GM19240 (cell line): ENCODE measurements around the gene SCP2D1.

Experiments used
- DNase-seq: peaks from one replicate; pipeline ENCODE4 v3.0.0; 2011; ENCODE audit warnings: low spot score; ENCODE audit not compliant: insufficient read length

Gene SCP2D1

GRCh38 chr20:18811904-18812303, 1.7 kb upstream of the SCP2D1 start:
- DNase-seq = no peak

- DNase-seq = no peak
These were observed 1.8 kb downstream of the SCP2D1 start for GRCh38 chr20:18815194-18815942.

- DNase-seq = no peak
These were observed 9.2 kb downstream of the SCP2D1 start for GRCh38 chr20:18822832-18823231.

- no peak for DNase-seq
These were observed 18.4 kb downstream of the SCP2D1 start for GRCh38 chr20:18831830-18832499.

DNA sequence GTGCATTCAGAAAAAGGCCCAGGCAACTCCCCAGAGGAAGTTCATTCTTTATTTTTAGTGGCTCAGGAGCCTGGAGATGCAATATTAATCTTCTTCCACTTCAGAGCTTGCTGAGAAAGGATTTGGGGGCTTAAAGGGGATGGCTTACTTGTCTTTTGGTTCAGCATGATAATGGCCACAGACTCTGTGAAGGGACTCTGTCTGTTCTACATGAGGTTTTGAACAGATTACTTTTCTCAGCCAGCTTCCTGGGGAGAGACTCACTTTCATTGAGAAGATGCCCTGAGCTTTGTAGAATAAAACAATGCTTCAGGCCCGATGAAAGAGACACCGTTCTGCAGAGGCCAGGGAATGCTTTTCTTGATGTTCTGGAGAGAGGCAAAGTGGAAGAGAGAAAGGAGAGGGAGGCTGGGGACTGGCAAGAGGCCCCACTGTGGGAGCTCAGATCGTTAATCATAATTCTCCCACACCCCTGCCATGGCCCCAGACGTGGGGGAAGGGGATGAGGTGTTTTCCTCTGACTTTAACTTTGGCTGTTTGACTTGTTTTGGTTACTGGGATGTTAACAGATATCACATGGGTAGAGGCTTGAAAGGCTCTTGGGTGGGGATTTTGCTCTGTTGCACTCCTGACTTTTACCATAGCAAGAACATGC, 19.1 kb downstream of the SCP2D1 start:
- DNase-seq = no peak

DNA sequence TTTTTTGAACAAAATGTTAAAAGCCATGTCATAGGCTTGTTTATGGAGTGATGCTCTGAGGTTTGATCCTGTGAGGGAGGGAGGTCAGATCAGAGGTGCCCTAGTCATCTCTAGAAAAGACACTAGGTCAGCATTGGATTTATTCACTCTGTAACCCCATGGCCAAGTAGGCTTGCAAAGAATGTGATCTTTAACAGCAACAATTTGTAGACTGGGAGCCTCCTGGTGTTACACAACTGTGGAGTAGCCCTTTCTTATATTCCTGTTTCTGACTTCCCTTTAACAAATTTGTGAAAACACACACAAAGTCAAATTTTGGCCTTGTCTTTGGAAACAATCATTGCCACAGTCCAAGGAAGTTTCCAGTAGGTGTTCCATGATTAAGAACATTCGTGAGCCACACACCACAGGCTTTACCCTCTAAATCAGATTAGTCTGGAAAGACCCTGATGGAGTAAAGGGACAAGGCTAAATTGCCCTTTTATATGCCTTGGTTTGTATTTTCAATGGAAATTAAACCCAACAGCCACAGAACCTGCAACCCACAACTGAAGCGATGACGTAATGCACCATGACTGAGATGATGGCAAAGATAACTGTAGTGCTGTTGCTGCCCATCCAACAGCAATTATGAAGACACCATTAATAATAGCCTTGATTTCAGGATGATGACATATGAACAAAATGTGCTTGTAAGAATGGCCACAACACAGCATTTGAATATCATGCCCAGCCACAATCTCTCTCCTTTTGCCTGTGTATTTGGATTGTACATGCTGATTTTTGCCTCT, 22.1 kb downstream of the SCP2D1 start:
- no peak for DNase-seq

GRCh38 chr20:18837718-18838117, 24.1 kb downstream of the SCP2D1 start:
- no peak for DNase-seq

- DNase-seq = no peak
These were observed 26.1 kb downstream of the SCP2D1 start for GRCh38 chr20:18839507-18840247.

- DNase-seq = no peak
These were observed 26.7 kb downstream of the SCP2D1 start for GRCh38 chr20:18840248-18840645.

GRCh38 chr20:18845017-18845416, 31.4 kb downstream of the SCP2D1 start:
- no peak for DNase-seq

GRCh38 chr20:18847226-18847755, 33.7 kb downstream of the SCP2D1 start:
- DNase-seq = no peak

DNA sequence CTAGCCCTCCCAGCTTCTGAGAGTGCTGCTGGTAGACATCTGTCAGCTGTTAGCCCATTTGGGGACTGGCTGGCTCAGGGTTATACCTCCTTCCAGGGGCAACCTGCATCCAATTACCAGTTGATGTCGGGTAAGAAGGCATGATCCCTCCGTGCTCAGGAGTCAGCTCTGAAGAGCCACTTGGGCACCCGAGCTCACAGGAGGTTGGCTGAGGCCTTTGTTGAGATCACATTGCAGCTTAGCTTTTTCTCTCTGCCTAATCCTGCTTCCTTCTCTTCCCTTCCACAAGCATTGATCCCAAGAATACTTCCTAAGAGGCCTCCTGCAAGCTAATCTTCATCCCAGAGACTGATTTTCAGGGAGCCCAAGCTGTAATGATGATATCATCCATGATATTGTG, 35.5 kb downstream of the SCP2D1 start:
- no peak for DNase-seq

DNA sequence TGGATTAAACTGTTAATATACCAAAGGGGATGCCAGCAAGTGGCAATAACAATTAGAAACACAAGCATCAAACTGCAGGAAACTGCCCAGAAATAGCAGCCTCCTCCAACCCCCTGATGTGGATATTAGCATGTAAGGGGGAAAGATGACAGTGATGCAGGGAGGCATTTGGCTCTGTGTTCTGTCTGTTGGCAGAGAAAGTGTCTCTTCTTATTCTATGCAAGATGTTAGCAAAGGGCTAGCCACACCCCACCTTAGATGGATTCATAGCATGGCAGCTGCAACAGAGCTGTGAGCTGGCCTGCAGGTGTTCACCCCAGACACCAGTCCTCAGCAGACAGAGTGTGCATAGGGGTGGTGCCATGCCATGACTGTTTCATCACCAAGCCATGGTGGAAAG, 38.0 kb downstream of the SCP2D1 start:
- DNase-seq = no peak

GRCh38 chr20:18852318-18852717, 38.7 kb downstream of the SCP2D1 start:
- DNase-seq = no peak

GRCh38 chr20:18853216-18853615, 39.6 kb downstream of the SCP2D1 start:
- DNase-seq = no peak

- no peak for DNase-seq
These were observed 40.5 kb downstream of the SCP2D1 start for GRCh38 chr20:18853946-18854646.

- DNase-seq = no peak
These were observed 42.3 kb downstream of the SCP2D1 start for GRCh38 chr20:18855882-18856281.

DNA sequence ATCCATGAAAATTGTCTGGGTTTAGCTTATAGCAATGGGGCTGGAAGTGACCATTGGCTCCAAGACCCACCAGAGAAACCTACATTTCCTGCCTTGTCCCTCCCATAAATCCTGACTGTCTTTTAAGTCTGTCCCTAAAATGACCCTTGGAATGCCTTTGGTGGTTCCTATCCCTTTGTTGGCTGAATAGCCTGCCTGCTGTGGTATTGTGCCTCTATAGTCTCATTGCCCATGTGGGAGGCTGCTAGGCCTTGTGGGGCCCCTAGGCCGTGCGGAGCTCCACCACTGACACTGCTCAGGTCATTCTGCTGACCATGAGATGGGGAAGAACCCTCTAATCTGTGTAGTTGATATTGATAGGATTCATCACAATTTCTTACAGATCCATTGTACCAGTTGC, 43.3 kb downstream of the SCP2D1 start:
- no peak for DNase-seq

DNA sequence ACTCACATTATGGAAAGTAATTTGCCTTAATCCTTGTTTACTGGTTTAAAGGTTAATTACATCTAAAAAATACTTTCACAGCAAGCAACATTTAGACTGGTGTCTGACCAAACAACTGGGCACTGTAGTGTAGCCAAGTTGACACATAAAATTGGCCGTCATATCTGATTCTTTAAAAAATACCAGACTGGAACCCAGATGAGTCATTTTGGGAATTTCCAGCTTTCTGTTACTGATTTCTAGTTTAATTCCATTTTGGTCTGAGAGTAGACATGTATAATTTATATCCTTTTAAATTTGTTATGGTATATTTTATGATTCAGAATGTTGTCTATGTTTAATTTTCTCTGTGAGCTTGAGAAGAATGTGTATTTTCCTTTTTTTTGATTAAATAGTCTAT, 44.1 kb downstream of the SCP2D1 start:
- DNase-seq = no peak

DNA sequence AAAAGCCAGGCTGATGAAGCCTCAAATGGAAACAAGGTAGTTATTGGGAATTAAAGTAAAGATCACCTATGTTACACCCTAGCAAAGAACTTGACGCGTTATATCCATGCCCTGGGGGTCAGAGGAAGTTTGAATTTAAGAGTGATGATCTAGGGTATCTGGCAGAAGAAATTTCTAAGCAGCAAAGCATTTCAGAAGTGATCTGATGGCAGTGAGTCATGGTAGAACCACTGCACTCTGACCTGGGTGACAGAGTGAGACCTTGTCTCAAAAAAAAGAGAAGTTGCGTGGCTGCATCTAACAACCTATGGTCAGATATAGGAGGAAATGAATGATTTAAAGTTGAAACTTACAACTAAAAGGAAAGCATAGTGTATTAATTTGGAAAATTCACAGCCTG, 45.2 kb downstream of the SCP2D1 start:
- DNase-seq = no peak
